ENCODE data around the gene FOLR1. TPM values are rescaled to one million over a fixed set of nuclear protein-coding genes. Genes with fewer than 3 reads are reported as not detected.
"Not testable (repeated sequence)": the region's sequence is repeated elsewhere in the genome, so short reads cannot be mapped to it uniquely, and the experiment has no call there.

The FOLR1 gene
- total RNA-seq, 1 donor: 0.36 TPM

DNA sequence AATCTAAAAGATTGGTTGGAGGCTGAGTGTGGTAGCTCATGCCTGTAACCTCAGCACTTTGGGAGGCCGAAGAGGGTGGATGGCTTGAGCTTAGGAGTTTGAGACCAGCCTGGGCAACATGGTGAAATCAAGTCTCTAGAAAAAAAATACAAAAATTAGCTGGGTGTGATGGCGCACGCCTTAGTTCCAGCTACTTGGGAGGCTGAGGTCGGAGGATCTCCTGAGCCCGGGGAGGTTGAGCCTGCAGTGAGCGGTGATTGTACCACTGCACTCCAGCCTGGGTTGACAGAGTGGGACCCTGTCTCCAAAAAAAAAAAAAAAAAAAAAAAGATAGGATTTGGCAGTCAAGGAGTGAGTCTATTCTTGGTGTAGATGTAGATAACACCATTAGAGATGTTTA lies 10.6 kb downstream of the FOLR1 start:
- no peak for DNase-seq (ENCODE audit: insufficient read length, low spot score, missing footprints)
- Histone ChIP-seq H3K79me2 (ENCODE audit: insufficient read depth, low read length) (no peaks in the 10 kb centered on the region), H3K4me3 (ENCODE audit: insufficient read depth, low read length) (no peak overlapping the region), H3K4me1 (ENCODE audit: insufficient read depth, low read length) (no peaks in the 10 kb centered on the region), H3K9me3 (ENCODE audit: low read depth, low read length) (no peaks in the 10 kb centered on the region), H2AFZ (ENCODE audit: low read length) (no peak overlapping the region), H3K4me2 (ENCODE audit: insufficient read depth, low read length) (no peak overlapping the region), H4K20me1 (ENCODE audit: insufficient read depth, low read length) (no peaks in the 10 kb centered on the region), H3K36me3 (ENCODE audit: insufficient read depth, low read length) (no peaks in the 10 kb centered on the region), H3K27me3 (ENCODE audit: insufficient read depth, low read length) (no peaks in the 10 kb centered on the region), H3K27ac (ENCODE audit: low read depth, low read length) (no peak overlapping the region)
- no peak for TF ChIP-seq CTCF (IDR thresholded peaks at IDR 0.05; ENCODE audit: extremely low read depth, low read depth, low read length)

DNA sequence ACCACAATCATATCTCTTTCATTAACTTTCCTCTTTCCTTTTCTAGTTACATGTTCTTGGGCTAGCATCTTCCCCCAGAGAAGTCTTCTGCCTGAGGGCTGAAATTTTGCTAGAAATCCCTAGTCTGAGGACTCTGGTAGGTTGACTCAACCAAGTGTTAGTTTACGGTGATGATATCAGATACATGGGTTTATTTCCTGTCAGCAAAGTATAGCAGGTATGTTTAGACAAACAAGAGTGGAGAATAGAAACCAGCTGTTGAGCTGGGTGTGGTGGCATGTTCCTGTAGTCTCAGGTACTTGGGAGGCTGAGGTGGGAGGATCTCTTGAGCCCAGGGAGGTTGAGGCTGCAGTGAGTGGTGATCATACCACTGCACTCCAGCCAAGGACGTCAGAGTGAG lies 11.2 kb downstream of the FOLR1 start:
- no peaks in the 10 kb centered on the region for H3K9me3 ChIP-seq (ENCODE audit: low read depth, low read length)
- no peak for TF ChIP-seq CTCF (IDR thresholded peaks at IDR 0.05; ENCODE audit: extremely low read depth, low read depth, low read length)

GRCh38 chr11:72204886-72205285 lies 12.9 kb downstream of the FOLR1 start:
- Histone ChIP-seq H3K27ac (ENCODE audit: low read depth, low read length) (no peak overlapping the region), H3K36me3 (ENCODE audit: insufficient read depth, low read length) (no peaks in the 10 kb centered on the region), H3K4me1 (ENCODE audit: insufficient read depth, low read length) (no peaks in the 10 kb centered on the region), H3K79me2 (ENCODE audit: insufficient read depth, low read length) (no peaks in the 10 kb centered on the region), H3K4me2 (ENCODE audit: insufficient read depth, low read length) (no peak overlapping the region), H3K9me3 (ENCODE audit: low read depth, low read length) (no peaks in the 10 kb centered on the region), H4K20me1 (ENCODE audit: insufficient read depth, low read length) (no peaks in the 10 kb centered on the region), H3K4me3 (ENCODE audit: insufficient read depth, low read length) (no peak overlapping the region), H3K27me3 (ENCODE audit: insufficient read depth, low read length) (no peaks in the 10 kb centered on the region), H2AFZ (ENCODE audit: low read length) (no peak overlapping the region)
- DNase-seq (ENCODE audit: insufficient read length, low spot score, missing footprints): peak; percentile 36
- no peak for TF ChIP-seq CTCF (IDR thresholded peaks at IDR 0.05; ENCODE audit: extremely low read depth, low read depth, low read length)

More for the DNA sequence above, 11.2 kb downstream of the FOLR1 start:
- H4K20me1 ChIP-seq (ENCODE audit: insufficient read depth, low read length): no peaks in the 10 kb centered on the region
- H3K4me1 ChIP-seq (ENCODE audit: insufficient read depth, low read length): no peaks in the 10 kb centered on the region
- H3K79me2 ChIP-seq (ENCODE audit: insufficient read depth, low read length): no peaks in the 10 kb centered on the region
- H3K27me3 ChIP-seq (ENCODE audit: insufficient read depth, low read length): no peaks in the 10 kb centered on the region
- no peaks in the 10 kb centered on the region for H3K36me3 ChIP-seq (ENCODE audit: insufficient read depth, low read length)
- no peak overlapping the region for H3K4me2 ChIP-seq (ENCODE audit: insufficient read depth, low read length)
- no peak for DNase-seq (ENCODE audit: insufficient read length, low spot score, missing footprints)
- H3K4me3 ChIP-seq (ENCODE audit: insufficient read depth, low read length): no peak overlapping the region
- no peak overlapping the region for H3K27ac ChIP-seq (ENCODE audit: low read depth, low read length)
- H2AFZ ChIP-seq (ENCODE audit: low read length): no peak overlapping the region

- not testable (repeated sequence) for H3K9me3 ChIP-seq (ENCODE audit: low read depth, low read length); H3K4me3 ChIP-seq (ENCODE audit: insufficient read depth, low read length); H3K27ac ChIP-seq (ENCODE audit: low read depth, low read length); H3K4me1 ChIP-seq (ENCODE audit: insufficient read depth, low read length); DNase-seq (ENCODE audit: insufficient read length, low spot score, missing footprints); H4K20me1 ChIP-seq (ENCODE audit: insufficient read depth, low read length); H3K36me3 ChIP-seq (ENCODE audit: insufficient read depth, low read length); H3K4me2 ChIP-seq (ENCODE audit: insufficient read depth, low read length); H3K79me2 ChIP-seq (ENCODE audit: insufficient read depth, low read length); H2AFZ ChIP-seq (ENCODE audit: low read length); H3K27me3 ChIP-seq (ENCODE audit: insufficient read depth, low read length)
Observed at GRCh38 chr11:72206794-72207193, 14.9 kb downstream of the FOLR1 start.

Data from osteoblast (primary cell).